Stimulated activated CD4-positive, alpha-beta T cell treated with anti-CD3 and anti-CD28 coated beads, Interleukin-4, amount 100 ng/mL, for 1 hour (primary cell): ENCODE measurements around the gene IGF1.

Experiments used
- DNase-seq: peaks from one replicate; pipeline ENCODE4 v3.0.0-alpha.2; 2020

IGF1 gene

GRCh38 chr12:102487226-102487625, 6.9 kb upstream of the IGF1 start:
- DNase-seq, result no peak

DNA sequence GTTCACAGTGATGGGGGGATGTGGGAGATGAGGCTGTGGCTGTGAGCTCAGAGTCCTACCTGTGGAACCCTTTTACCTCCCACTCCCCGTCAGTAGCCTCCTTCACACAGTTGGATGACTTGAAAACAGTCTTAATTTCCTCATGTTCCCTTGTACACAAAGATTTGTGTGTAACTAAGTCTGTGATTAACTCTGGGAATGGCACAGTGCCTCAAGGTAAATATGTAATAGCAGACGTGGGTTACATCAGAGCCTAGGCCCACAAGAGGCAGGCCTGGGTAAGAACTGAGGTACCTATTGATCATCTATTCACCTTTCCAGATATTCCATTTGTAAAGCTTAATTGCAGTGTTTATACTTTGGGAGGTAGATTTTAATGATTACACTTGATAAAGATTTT, 5.8 kb upstream of the IGF1 start:
- no peak for DNase-seq

- peak; percentile 42 for DNase-seq
Measured at GRCh38 chr12:102484428-102484958, 4.1 kb upstream of the IGF1 start.

DNA sequence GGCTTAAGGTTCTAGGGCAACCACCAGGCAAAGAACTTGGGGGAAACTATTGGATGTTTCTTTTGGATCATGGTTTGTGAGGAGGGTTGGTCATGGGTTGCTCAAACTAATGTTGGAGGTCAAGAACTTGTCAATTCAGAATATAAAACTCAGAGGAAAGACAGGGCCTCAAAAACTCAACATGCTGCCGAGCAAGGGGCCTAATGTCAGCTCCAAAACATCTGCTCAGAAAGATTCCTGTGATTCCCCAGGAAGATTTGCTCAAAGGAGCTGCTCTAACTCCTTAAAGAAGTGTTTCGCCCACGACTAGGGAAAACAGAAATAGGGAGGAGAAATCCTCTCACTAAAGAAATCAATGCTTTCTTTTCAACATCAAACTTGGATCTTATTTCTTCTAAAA, 3.7 kb upstream of the IGF1 start:
- no peak for DNase-seq

- no peak for DNase-seq
Measured at GRCh38 chr12:102483466-102483865, 3.1 kb upstream of the IGF1 start.

DNA sequence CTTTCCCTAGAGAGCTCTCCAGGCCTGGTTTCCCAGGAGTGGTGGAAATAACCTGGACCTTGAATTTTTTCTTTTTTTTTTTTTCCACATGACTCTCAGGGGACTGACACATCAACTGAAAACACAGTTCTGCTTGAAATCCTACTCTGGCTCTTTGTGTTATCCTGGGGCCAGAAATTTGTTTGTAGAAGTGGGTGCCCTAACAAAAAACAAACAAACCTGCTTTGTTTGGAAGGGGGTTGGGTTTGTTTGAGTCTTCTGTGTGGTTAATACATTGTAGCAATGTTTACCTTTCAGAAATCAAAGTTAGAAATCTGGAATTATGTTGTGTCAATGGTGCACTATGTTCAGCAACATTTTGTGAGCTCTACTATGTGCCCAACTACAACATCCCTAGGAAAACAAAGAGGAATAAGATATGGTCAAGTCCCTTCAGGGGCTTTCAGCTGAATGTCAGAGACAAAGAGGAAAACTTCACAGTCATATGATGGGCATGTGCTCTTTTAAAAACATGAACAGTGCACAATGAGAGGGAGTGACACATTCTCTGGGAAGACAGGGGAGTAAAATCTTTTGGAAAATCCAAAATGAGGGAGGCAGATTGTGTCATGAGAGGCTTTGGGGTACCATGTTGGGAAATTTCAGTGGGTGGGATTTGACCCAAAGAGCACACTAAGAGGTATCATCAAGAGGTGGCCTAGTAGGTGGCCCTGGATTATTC, 1.5 kb upstream of the IGF1 start:
- DNase-seq, result no peak

DNA sequence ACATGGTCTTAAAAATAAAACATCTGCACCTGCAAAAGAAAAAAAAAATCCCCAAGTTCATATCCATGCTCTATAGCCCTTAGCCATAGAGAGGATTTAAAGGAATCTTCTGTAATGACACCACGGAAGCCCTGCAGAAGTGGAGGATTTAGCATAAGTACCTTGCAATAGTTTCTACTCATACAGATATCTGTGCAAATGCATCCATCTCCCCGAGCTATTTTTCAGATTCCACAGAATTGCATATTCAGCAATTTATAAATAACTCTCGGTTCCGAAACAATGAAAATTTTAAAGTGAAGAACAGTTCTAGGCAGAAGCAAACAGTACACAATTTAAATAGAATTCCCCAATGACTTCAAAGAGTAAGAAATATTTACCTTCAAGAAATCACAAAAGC, 424 bp downstream of the IGF1 start:
- no peak for DNase-seq

DNA sequence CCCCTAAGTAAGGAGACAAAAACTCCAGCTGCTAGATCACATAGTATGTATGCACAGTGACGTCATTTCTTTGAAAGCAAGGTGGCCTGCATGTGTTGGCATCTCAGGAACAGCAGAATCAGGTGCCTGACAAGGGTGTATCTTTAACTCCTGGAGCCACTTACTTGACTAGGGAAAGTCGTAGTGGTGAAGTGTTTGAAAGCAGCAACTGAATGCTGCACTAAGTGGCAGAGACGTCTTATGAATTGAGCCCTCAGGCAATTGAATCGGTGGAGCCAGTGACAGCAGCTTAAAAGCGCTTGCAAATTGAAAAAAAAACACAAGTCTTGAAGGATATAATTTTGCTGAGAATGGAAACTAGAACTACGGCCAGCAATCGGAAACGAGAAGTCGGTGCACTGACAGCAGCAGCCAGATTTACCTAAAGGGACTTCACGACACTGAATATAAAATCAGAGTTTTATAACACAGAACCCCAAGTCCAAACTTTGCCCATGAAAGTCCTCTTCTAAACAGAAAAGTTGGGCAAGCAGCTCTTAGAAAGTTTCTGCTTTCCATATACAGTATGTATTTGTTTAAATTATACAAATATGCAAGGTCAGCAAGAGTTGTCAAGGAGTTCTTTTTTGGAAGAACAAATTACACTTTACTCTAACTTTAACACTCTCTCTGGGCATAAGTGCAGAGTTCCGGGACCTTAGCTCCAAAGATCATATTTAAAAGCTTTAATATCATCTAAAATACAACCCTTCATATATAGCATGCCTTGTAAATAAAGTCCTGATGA, 1.1 kb downstream of the IGF1 start:
- DNase-seq, result no peak

DNA sequence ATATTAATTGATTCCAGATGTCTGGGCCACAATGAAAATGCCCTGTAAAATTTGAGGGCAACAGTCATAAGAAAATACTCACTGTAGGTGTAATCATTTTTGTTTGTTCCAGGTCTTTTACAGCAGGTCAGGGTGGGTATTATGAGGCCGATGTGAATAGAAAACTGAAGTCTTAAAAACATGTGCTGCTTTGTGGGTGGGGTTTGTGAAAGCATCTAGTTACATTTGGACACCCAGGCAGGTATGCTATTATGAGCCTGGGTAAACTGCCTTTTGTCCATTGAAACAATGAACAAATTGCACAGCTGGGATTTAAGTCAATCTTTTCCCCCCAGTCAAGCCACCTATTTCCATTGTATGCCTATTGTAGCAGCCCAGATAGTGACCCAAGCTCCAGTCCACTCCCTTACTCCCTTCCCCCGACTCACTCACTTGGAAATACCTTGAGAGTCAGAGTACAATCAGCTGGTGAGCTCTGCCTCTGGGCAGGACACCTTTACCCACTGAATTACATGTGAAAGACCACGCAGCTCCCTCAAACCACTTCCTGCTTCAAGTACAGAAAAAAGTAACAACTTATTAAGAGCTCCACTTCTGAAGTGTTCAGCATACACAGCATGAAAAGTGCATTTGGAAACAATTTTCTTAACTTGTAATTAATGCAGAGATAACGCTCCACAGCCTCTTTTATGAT, 1.8 kb downstream of the IGF1 start:
- DNase-seq, result no peak

DNA sequence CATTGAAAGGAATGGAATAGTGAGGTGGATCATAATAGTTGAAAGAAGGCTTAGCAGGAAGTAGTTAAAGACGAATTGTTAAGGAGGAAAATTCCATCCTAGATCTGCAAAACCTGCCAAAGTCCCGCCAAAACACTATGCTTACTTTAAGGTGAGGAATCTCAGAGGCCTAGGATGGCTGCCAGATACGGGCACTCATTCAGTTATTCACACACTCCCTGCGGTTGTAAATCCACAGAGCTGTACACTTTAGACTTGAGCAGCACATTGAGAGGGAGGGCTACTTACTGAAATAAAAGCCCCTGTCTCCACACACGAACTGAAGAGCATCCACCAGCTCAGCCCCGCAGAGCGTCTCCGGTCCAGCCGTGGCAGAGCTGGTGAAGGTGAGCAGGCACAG, 5.0 kb downstream of the IGF1 start:
- DNase-seq, result no peak

- no peak for DNase-seq
Measured at GRCh38 chr12:102474438-102475064, 5.8 kb downstream of the IGF1 start.

DNA sequence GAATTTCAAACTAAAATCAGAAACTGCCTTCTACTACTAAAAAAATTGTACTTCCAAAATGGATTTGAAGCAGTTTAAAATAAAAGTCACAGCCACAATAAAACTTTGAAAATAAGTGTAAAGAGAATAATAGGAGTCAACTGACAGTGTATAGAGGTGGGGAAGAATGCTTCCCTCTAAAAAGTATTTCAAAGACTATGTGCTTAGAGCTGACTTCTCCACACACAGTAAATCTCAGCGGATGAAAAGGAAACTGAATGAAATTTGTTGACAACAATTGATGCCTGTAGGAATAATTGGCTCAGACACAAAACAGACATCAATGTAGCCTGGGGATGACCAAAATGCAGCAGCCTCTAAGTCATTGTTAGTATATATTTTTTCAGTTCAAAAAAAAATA, 7.9 kb downstream of the IGF1 start:
- no peak for DNase-seq

- DNase-seq, result no peak
Measured at GRCh38 chr12:102471556-102471955, 8.8 kb downstream of the IGF1 start.

DNA sequence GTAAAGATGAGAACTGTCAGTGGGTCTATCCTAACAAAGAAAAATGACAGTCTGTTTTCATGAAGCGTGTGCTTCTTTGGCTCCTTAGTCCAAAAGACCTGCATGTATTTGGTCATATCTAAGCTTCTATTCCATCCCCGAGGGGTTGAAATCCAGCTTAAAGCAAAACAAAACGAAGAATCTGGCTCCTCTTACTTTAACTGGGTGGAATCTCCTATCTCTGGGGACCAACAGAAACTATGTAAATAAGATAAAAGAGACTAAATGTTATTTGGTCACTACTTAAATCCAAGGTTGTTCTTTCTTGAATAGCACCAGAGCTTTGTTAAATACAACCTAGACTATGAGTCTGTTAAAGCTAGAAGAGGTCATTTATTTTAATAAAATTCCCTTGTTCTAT, 9.4 kb downstream of the IGF1 start:
- no peak for DNase-seq

GRCh38 chr12:102468261-102468915, 12.0 kb downstream of the IGF1 start:
- no peak for DNase-seq

DNA sequence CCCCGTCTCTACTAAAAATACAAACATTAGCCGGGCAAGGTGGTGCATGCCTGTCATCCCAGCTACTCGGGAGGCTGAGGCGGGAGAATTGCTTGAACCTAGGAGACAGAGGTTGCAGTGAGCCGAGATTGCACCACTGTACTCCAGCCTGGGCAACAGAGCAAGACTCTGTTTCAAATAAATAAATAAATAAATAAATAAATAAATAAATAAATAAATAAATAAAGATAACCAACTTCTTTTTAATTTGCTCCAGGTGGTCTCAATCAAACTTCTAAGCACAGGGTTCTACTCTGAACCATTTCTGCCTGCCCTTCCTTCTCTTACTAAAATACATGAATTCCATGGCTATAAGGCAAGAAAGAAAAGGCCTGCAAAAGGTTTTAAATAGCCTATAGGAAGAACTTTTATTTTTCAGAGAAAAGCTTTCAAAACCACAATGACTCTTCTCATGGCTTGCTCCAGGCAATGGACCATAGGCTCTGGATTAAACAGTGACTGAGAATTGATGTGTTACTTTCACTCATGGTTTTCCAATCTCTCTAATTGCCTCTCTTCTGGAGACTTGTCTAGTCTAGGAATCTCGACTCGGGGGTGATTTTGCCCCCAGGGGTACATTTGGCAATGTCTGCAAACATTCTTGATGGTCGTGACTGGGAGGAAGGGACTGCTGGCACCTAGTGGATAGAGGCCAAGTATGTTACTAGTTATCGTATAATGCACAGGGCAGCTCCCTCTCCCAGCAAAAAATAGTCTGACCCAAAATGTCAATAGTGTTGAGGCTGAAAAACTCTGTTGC, 14.4 kb downstream of the IGF1 start:
- no peak for DNase-seq

- DNase-seq, result no peak
Measured at GRCh38 chr12:102463659-102464249, 16.6 kb downstream of the IGF1 start.

- no peak for DNase-seq
Measured at GRCh38 chr12:102462795-102463465, 17.4 kb downstream of the IGF1 start.

- DNase-seq, result no peak
Measured at GRCh38 chr12:102462386-102462785, 18.0 kb downstream of the IGF1 start.

- no peak for DNase-seq
Measured at GRCh38 chr12:102461501-102461900, 18.9 kb downstream of the IGF1 start.

- no peak for DNase-seq
Measured at GRCh38 chr12:102459314-102459713, 21.0 kb downstream of the IGF1 start.
